ENCODE data around the gene TGM1. TPM values are rescaled to one million over a fixed set of nuclear protein-coding genes. Genes with fewer than 3 reads are reported as not detected.

The TGM1 gene
- 1 to 10 TPM in 1 of 2 donors, under 1 TPM in 1; 0.40 to 3.9 TPM for total RNA-seq

- intact Hi-C loops (cut with DNase I) = no loop called here
- no peak for TF ChIP-seq CTCF (IDR thresholded peaks at IDR 0.05)
- Histone ChIP-seq H3K9me3 (no peaks in the 10 kb centered on the region), H3K9ac (ENCODE audit: low read depth in 2 of 2, low read length in 2 of 2) (no peak within 1 kb of the TSS), H3K27me3 (no peaks in the 10 kb centered on the region), H3K27ac (no peak within 1 kb of the TSS), H3K4me1 (no peaks in the 10 kb centered on the region), H3K36me3 (peaks cover 7% of the 10 kb centered on the region), H3K4me3 (no peak within 1 kb of the TSS)
- DNase-seq = no peak
Measured at GRCh38 chr14:24262821-24263733, at the start of gene TGM1. Gene TGM1 (minus strand): TSS chr14:24263177. CDS start chr14:24262352, 825 bp downstream.

GRCh38 chr14:24311837-24312615 is 49.0 kb upstream of the TGM1 start:
- Histone ChIP-seq H3K27ac (peak overlapping the region; percentile 62), H3K4me1 (peaks cover 13% of the 10 kb centered on the region)

GRCh38 chr14:24310646-24311604 is 47.9 kb upstream of the TGM1 start, which contains the start of gene LTB4R:
Gene LTB4R (plus strand): TSS chr14:24311502. CDS start chr14:24315652, 4,150 bp downstream.
- intact Hi-C loops (cut with DNase I) = no loop called here
- Histone ChIP-seq H3K4me1 (peaks cover 8% of the 10 kb centered on the region), H3K9ac (ENCODE audit: low read depth in 2 of 2, low read length in 2 of 2) (peak within 1 kb of the TSS; percentile 48 to 82), H3K36me3 (no peaks in the 10 kb centered on the region), H3K4me3 (peak within 1 kb of the TSS; percentile 50), H3K27me3 (no peaks in the 10 kb centered on the region), H3K9me3 (no peaks in the 10 kb centered on the region), H3K27ac (peak within 1 kb of the TSS; percentile 62)
- DNase-seq = peak; percentile 76
- peak; percentile 35 for TF ChIP-seq CTCF (IDR thresholded peaks at IDR 0.05)

More at GRCh38 chr14:24311837-24312615, 49.0 kb upstream of the TGM1 start:
- Histone ChIP-seq H3K27me3 (no peaks in the 10 kb centered on the region), H3K9me3 (no peaks in the 10 kb centered on the region), H3K4me3 (peak overlapping the region; percentile 50), H3K36me3 (no peaks in the 10 kb centered on the region), H3K9ac (ENCODE audit: low read depth in 2 of 2, low read length in 2 of 2) (peak overlapping the region in 1 of 2 donors; percentile 48)
- no peak for DNase-seq
- no peak for TF ChIP-seq CTCF (IDR thresholded peaks at IDR 0.05)
- intact Hi-C loops (cut with DNase I) = no loop called here

GRCh38 chr14:24310265-24310645 is 47.3 kb upstream of the TGM1 start:
- H3K27me3 ChIP-seq = no peaks in the 10 kb centered on the region
- H3K9me3 ChIP-seq = no peaks in the 10 kb centered on the region
- peak; percentile 75 for DNase-seq
- H3K36me3 ChIP-seq = peaks cover 2% of the 10 kb centered on the region
- H3K27ac ChIP-seq = peak overlapping the region; percentile 62
- intact Hi-C loops (cut with DNase I) = no loop called here
- peak overlapping the region; percentile 46 to 82 for H3K9ac ChIP-seq (ENCODE audit: low read depth in 2 of 2, low read length in 2 of 2)
- peaks cover 8% of the 10 kb centered on the region for H3K4me1 ChIP-seq
- TF ChIP-seq CTCF (IDR thresholded peaks at IDR 0.05) = no peak
- peak overlapping the region; percentile 50 for H3K4me3 ChIP-seq
